Smooth muscle cell (in vitro differentiated cells): Measurements from ENCODE around the gene GAS7. TPM values are rescaled to one million over a fixed set of nuclear protein-coding genes. Genes with fewer than 3 reads are reported as not detected.

Experiments used
- DNase-seq: peaks from one replicate; lab custom pipeline; 2025; ENCODE audit not compliant: unreplicated experiment; lab: John Stamatoyannopoulos, UW
- H2AFZ ChIP-seq: fragments of 200-600 bp; sonication (generic); 2 replicates; pipeline ENCODE4 v1.6.0; 2016; ENCODE audit warnings: antibody characterized with exemption, low read depth, mild to moderate bottlenecking
- H3F3A ChIP-seq: fragments of 200-600 bp; sonication (generic); 2 replicates; pipeline ENCODE4 v1.6.0; 2017; ENCODE audit warnings: antibody characterized with exemption, low read depth
- H3K27ac ChIP-seq: fragments of 200-600 bp; sonication (generic); 2 replicates; pipeline ENCODE4 v1.5.1; 2016; ENCODE audit warnings: low read depth, mild to moderate bottlenecking
- H3K27me3 ChIP-seq: fragments of 200-600 bp; sonication (generic); 2 replicates; pipeline ENCODE4 v1.6.1; 2016; ENCODE audit warnings: low read depth, mild to moderate bottlenecking
- H3K36me3 ChIP-seq: fragments of 200-600 bp; sonication (generic); 2 replicates; pipeline ENCODE4 v1.5.1; 2016; ENCODE audit warnings: low read depth
- H3K4me1 ChIP-seq: fragments of 200-600 bp; sonication (generic); 2 replicates; pipeline ENCODE4 v1.5.1; 2016; ENCODE audit warnings: low read depth
- H3K4me2 ChIP-seq: fragments of 200-600 bp; sonication (generic); 2 replicates; pipeline ENCODE4 v1.6.0; 2016; ENCODE audit warnings: mild to moderate bottlenecking
- H3K4me3 ChIP-seq: fragments of 200-600 bp; sonication (generic); 2 replicates; pipeline ENCODE4 v1.5.1; 2016; ENCODE audit warnings: mild to moderate bottlenecking
- H3K79me2 ChIP-seq: fragments of 200-600 bp; sonication (generic); 2 replicates; pipeline ENCODE4 v1.6.0; 2016; ENCODE audit warnings: low read depth, mild to moderate bottlenecking
- H3K9ac ChIP-seq: fragments of 200-600 bp; sonication (generic); 2 replicates; pipeline ENCODE4 v1.6.0; 2016; ENCODE audit warnings: low read depth
- H3K9me3 ChIP-seq: fragments of 200-600 bp; sonication (generic); replicated peaks from 2 replicates; pipeline ENCODE4 v1.5.1; 2016; ENCODE audit warnings: low read depth
- H4K20me1 ChIP-seq: fragments of 200-600 bp; sonication (generic); 2 replicates; pipeline ENCODE4 v1.6.0; 2016; ENCODE audit warnings: low read depth
- WGBS: methylation state at CpG from one replicate; pipeline ENCODE4 v1.1.7; 2016; ENCODE audit warnings: low lambda C conversion rate; 5-methylcytosine and 5-hydroxymethylcytosine counted together
- polyA plus RNA-seq: library from polyadenylated mRNA; unstranded; fragments of >200 nt; fragmentation: Nextera tagmentation; extraction: Ambion mirVana; gene quantifications from 2 replicates; pipeline ENCODE4 v1.2.1, GENCODE V29; 2016
- total RNA-seq: library from RNA; depleted of rRNA; stranded (reverse); fragments of >200 nt; gene quantifications from 2 replicates; pipeline ENCODE4 v1.2.3, GENCODE V29; 2014
- TF ChIP-seq, protein P1 (sequence below): fragments of 200-600 bp; sonication (generic); IDR thresholded peaks from 2 replicates; pipeline ENCODE4 v1.5.1; 2017; ENCODE audit warnings: borderline replicate concordance, mild to moderate bottlenecking, antibody characterized with exemption; ENCODE audit not compliant: insufficient read depth, poor library complexity, severe bottlenecking

The GAS7 gene
- total and polyA plus RNA-seq, 2 experiments from 2014 or later = 86.8 to 103 TPM

GRCh38 chr17:10219193-10219592 is 20.8 kb upstream of the GAS7 start:
- Histone ChIP-seq H3K27ac (no peak overlapping the region), H3K27me3 (no peaks in the 10 kb centered on the region), H3K79me2 (no peaks in the 10 kb centered on the region), H3K9me3 (no peaks in the 10 kb centered on the region), H3K4me1 (peaks cover 6% of the 10 kb centered on the region), H3K36me3 (no peaks in the 10 kb centered on the region), H2AFZ (no peak overlapping the region), H3K9ac (no peak overlapping the region), H3K4me3 (no peak overlapping the region), H3K4me2 (no peak overlapping the region), H3F3A (no peaks in the 10 kb centered on the region), H4K20me1 (no peaks in the 10 kb centered on the region)
- TF ChIP-seq, protein P1, sequence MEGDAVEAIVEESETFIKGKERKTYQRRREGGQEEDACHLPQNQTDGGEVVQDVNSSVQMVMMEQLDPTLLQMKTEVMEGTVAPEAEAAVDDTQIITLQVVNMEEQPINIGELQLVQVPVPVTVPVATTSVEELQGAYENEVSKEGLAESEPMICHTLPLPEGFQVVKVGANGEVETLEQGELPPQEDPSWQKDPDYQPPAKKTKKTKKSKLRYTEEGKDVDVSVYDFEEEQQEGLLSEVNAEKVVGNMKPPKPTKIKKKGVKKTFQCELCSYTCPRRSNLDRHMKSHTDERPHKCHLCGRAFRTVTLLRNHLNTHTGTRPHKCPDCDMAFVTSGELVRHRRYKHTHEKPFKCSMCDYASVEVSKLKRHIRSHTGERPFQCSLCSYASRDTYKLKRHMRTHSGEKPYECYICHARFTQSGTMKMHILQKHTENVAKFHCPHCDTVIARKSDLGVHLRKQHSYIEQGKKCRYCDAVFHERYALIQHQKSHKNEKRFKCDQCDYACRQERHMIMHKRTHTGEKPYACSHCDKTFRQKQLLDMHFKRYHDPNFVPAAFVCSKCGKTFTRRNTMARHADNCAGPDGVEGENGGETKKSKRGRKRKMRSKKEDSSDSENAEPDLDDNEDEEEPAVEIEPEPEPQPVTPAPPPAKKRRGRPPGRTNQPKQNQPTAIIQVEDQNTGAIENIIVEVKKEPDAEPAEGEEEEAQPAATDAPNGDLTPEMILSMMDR = no peak
- no peak for DNase-seq

GRCh38 chr17:10217916-10218315 is 19.5 kb upstream of the GAS7 start:
- Histone ChIP-seq H3K4me2 (no peak overlapping the region), H3K27ac (no peak overlapping the region), H3K79me2 (no peaks in the 10 kb centered on the region), H3K9ac (no peak overlapping the region), H3K9me3 (no peaks in the 10 kb centered on the region), H3F3A (no peaks in the 10 kb centered on the region), H4K20me1 (no peaks in the 10 kb centered on the region), H2AFZ (no peak overlapping the region), H3K4me1 (peaks cover 6% of the 10 kb centered on the region), H3K36me3 (no peaks in the 10 kb centered on the region), H3K4me3 (no peak overlapping the region), H3K27me3 (no peaks in the 10 kb centered on the region)
- TF ChIP-seq, protein P1 = no peak
- DNase-seq = no peak
- WGBS = 93% methylated on average over 1 of the region's 1 CpG

- WGBS = 42% methylated on average over 14 of the region's 15 CpGs
- no peaks in the 10 kb centered on the region for H3K36me3 ChIP-seq
- H3K4me1 ChIP-seq = peaks cover 6% of the 10 kb centered on the region
- H3K9ac ChIP-seq = no peak overlapping the region
- H3K27ac ChIP-seq = no peak overlapping the region
- no peak for DNase-seq
- H3K4me2 ChIP-seq = no peak overlapping the region
- H3F3A ChIP-seq = no peaks in the 10 kb centered on the region
- H3K4me3 ChIP-seq = no peak overlapping the region
- H3K79me2 ChIP-seq = no peaks in the 10 kb centered on the region
- H2AFZ ChIP-seq = no peak overlapping the region
- no peaks in the 10 kb centered on the region for H4K20me1 ChIP-seq
- no peaks in the 10 kb centered on the region for H3K27me3 ChIP-seq
- no peaks in the 10 kb centered on the region for H3K9me3 ChIP-seq
- TF ChIP-seq, protein P1 = no peak
Measured at GRCh38 chr17:10216213-10216938, 18.0 kb upstream of the GAS7 start.

GRCh38 chr17:10215286-10215685 is 16.9 kb upstream of the GAS7 start:
- peaks cover 6% of the 10 kb centered on the region for H3K4me1 ChIP-seq
- H3K9me3 ChIP-seq = no peaks in the 10 kb centered on the region
- DNase-seq = no peak
- TF ChIP-seq, protein P1 = no peak
- H3K9ac ChIP-seq = no peak overlapping the region
- no peak overlapping the region for H2AFZ ChIP-seq
- no peak overlapping the region for H3K4me3 ChIP-seq
- no peaks in the 10 kb centered on the region for H3K36me3 ChIP-seq
- H3K27ac ChIP-seq = no peak overlapping the region
- WGBS = 93% methylated on average over 8 of the region's 8 CpGs
- H3F3A ChIP-seq = no peaks in the 10 kb centered on the region
- no peak overlapping the region for H3K4me2 ChIP-seq
- H4K20me1 ChIP-seq = no peaks in the 10 kb centered on the region
- no peaks in the 10 kb centered on the region for H3K79me2 ChIP-seq
- H3K27me3 ChIP-seq = no peaks in the 10 kb centered on the region
